ENCODE data around the gene PEPD. TPM values are rescaled to one million over a fixed set of nuclear protein-coding genes. Genes with fewer than 3 reads are reported as not detected.
A peak's percentile ranks its signal among the peaks of the same experiment; 100 is the strongest.

The PEPD gene
- total RNA-seq, 2 donors from 2014 or later, result 52.2 to 67.9 TPM

DNA sequence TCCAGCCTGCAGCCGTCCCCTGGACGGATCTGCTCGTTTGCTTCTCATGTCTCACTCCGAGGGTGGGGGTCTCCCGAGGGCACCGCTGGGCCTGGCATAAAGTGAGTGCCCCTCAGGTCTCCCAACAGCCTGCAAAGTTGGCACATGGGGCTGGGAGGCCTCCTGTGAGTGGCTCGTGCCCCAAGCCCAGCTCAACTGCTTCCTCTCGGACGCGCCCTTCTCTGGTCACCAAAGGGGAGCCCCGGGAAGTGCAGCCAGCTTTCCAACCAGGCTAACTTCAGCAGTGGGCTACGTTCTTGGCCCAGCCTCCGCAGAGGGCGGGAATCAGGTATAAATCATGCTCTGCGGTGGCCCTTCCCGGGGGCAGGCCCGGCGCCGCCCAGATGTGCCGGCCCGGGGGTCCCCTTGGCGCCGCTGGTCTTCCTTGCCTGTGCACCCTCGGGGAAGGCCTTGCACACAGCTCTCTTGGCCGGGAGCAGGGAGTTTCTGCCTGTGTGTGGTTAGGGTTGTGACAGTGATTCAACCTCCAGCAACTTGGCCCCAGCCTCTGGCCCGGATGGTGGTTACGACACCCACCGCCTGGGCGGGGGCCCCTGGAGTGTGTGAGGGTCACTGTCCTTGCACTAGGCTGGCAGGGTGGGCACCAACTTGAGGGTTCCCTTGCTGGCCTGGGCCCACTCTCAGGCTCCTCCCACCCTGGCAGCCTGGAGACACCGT is 127.4 kb downstream of the PEPD start:
- no peak overlapping the region for H3K4me3 Mint-ChIP-seq
- H3K27ac ChIP-seq (ENCODE audit: low read depth, low read length), result peak overlapping the region; percentile 24
- peaks cover 5% of the 10 kb centered on the region for H3K4me1 Mint-ChIP-seq
- H3K27me3 Mint-ChIP-seq (ENCODE audit: insufficient read depth), result no peaks in the 10 kb centered on the region
- no peaks in the 10 kb centered on the region for H3K9me3 ChIP-seq (ENCODE audit: control insufficient read depth, low read length)
- no peaks in the 10 kb centered on the region for H3K27me3 ChIP-seq (ENCODE audit: control insufficient read depth, insufficient read depth, low read length, poor library complexity, severe bottlenecking)
- H3K36me3 Mint-ChIP-seq (ENCODE audit: low read depth), result no peaks in the 10 kb centered on the region
- H3K36me3 ChIP-seq (ENCODE audit: control insufficient read depth, insufficient read depth, low read length), result no peaks in the 10 kb centered on the region
- H3K9ac ChIP-seq (ENCODE audit: extremely low read depth, low read length, poor library complexity, severe bottlenecking), result no peak overlapping the region
- H3K4me1 ChIP-seq (ENCODE audit: control insufficient read depth, insufficient read depth, low read length), result peaks cover 4% of the 10 kb centered on the region
- no peaks in the 10 kb centered on the region for H3K9me3 Mint-ChIP-seq
- no peak for DNase-seq
- 91 to 92% methylated on average over 11 to 30 of the region's 30 CpGs for WGBS, 2 experiments (ENCODE audit: insufficient coverage in 1 of 2, insufficient read length in 1 of 2)
- H3K4me3 ChIP-seq (ENCODE audit: low read length), result no peak overlapping the region
- TF ChIP-seq, protein P1, sequence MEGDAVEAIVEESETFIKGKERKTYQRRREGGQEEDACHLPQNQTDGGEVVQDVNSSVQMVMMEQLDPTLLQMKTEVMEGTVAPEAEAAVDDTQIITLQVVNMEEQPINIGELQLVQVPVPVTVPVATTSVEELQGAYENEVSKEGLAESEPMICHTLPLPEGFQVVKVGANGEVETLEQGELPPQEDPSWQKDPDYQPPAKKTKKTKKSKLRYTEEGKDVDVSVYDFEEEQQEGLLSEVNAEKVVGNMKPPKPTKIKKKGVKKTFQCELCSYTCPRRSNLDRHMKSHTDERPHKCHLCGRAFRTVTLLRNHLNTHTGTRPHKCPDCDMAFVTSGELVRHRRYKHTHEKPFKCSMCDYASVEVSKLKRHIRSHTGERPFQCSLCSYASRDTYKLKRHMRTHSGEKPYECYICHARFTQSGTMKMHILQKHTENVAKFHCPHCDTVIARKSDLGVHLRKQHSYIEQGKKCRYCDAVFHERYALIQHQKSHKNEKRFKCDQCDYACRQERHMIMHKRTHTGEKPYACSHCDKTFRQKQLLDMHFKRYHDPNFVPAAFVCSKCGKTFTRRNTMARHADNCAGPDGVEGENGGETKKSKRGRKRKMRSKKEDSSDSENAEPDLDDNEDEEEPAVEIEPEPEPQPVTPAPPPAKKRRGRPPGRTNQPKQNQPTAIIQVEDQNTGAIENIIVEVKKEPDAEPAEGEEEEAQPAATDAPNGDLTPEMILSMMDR (conservative IDR thresholded peaks at IDR 0.05), result no peak
- peak overlapping the region; percentile 56 for H3K27ac Mint-ChIP-seq

DNA sequence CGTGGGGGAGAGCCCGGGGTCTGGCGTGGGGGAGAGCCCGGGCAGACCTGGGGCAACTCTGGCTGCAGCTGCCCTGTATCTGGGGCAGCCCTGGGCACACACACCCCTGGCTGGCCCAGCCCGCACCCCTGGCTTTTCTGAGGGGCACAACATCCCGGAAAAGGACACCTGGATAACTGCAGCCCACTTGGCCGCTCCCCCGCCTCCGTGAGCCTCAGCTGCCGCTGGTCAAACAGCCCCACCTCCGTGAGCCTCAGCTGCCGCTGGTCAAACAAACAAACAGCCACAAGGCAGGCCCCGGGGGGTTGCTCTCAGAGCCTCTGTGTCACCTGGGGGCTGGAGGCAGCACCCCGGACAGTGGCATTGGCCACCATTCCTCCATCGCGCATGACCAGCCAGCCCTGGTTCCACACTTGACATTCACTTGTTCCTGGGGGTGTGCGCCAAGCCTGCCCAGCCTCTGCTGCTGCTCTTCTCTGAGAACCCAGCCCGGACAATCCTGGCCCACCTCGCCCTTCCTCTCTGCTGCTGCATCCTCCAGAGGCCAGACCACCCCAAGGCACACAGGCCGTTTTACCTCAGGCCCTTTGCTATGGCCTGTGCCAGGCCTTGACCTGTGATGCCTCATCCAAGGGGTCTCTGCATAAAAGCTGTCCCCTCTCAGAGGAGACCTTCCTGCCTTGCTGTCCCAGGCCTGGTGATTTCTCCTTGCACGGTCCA is 128.1 kb downstream of the PEPD start:
- Mint-ChIP-seq H3K27me3 (ENCODE audit: insufficient read depth) (no peaks in the 10 kb centered on the region), H3K27ac (peak overlapping the region; percentile 56), H3K36me3 (ENCODE audit: low read depth) (no peaks in the 10 kb centered on the region), H3K4me3 (no peak overlapping the region), H3K9me3 (no peaks in the 10 kb centered on the region), H3K4me1 (peaks cover 5% of the 10 kb centered on the region)
- Histone ChIP-seq H3K4me3 (ENCODE audit: low read length) (no peak overlapping the region), H3K27ac (ENCODE audit: low read depth, low read length) (no peak overlapping the region), H3K27me3 (ENCODE audit: control insufficient read depth, insufficient read depth, low read length, poor library complexity, severe bottlenecking) (no peaks in the 10 kb centered on the region), H3K9me3 (ENCODE audit: control insufficient read depth, low read length) (no peaks in the 10 kb centered on the region), H3K9ac (ENCODE audit: extremely low read depth, low read length, poor library complexity, severe bottlenecking) (no peak overlapping the region), H3K36me3 (ENCODE audit: control insufficient read depth, insufficient read depth, low read length) (no peaks in the 10 kb centered on the region), H3K4me1 (ENCODE audit: control insufficient read depth, insufficient read depth, low read length) (peaks cover 4% of the 10 kb centered on the region)
- TF ChIP-seq, protein P1 (conservative IDR thresholded peaks at IDR 0.05), result no peak
- WGBS, 2 experiments (ENCODE audit: insufficient coverage in 1 of 2, insufficient read length in 1 of 2), result 75 to 78% methylated on average over 11 to 21 of the region's 21 CpGs
- DNase-seq, result peak; percentile 66

DNA sequence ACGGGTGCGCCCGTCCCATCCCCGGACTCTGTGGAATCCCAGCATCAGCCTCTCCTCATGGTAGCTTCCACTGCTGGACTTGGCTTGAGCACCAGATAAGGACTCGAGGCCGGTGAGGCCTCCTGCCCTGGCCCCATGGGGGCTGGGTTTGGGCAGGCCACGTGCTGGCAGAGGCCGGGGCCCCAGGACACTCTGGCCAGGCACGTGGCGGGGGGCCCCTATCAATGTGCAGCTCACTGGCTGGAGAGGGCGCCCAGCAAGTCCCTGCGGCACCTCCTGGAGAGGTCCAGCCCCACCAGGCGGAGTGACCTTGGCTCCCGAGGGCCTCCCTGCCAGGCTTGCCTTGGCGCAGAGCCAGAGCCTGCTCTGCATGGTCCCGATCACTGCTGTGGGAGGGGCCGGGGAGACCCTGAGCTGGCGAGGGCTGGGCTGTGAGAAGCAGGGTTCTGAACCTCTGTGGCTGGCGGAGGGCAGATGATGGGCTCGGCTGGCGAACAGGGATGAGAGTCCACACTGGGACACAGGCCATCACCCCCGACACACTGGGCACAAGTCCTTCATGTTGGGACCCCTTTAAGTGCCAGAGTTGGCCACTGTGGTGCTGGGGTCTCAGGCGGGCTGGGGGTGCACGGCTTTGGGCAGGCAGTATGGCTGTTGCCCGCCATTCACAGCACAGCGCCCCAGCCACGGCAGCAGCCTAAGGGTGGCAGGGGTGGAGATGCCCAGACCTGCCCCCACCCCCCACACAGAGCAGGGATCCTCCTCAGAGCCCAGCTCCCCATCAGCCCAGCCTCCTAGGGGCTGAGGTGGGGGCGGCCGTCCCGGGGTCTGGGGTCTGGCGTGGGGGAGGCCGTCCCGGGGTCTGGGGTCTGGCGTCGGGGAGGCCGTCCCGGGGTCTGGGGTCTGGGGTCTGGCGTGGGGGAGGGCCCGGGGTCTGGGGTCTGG is 129.0 kb downstream of the PEPD start:
- WGBS, 2 experiments (ENCODE audit: insufficient coverage in 1 of 2, insufficient read length in 1 of 2), result 85 to 90% methylated on average over 9 to 38 of the region's 39 CpGs
- DNase-seq, result no peak
- no peak overlapping the region for H3K4me3 Mint-ChIP-seq
- TF ChIP-seq, protein P1 (conservative IDR thresholded peaks at IDR 0.05), result no peak
- no peak overlapping the region for H3K9ac ChIP-seq (ENCODE audit: extremely low read depth, low read length, poor library complexity, severe bottlenecking)
- H3K9me3 Mint-ChIP-seq, result no peaks in the 10 kb centered on the region
- H3K36me3 Mint-ChIP-seq (ENCODE audit: low read depth), result no peaks in the 10 kb centered on the region
- H3K9me3 ChIP-seq (ENCODE audit: control insufficient read depth, low read length), result no peaks in the 10 kb centered on the region
- no peak overlapping the region for H3K4me3 ChIP-seq (ENCODE audit: low read length)
- H3K36me3 ChIP-seq (ENCODE audit: control insufficient read depth, insufficient read depth, low read length), result no peaks in the 10 kb centered on the region
- H3K27me3 ChIP-seq (ENCODE audit: control insufficient read depth, insufficient read depth, low read length, poor library complexity, severe bottlenecking), result no peaks in the 10 kb centered on the region
- H3K4me1 Mint-ChIP-seq, result peaks cover 5% of the 10 kb centered on the region
- H3K4me1 ChIP-seq (ENCODE audit: control insufficient read depth, insufficient read depth, low read length), result peaks cover 4% of the 10 kb centered on the region
- no peaks in the 10 kb centered on the region for H3K27me3 Mint-ChIP-seq (ENCODE audit: insufficient read depth)
- no peak overlapping the region for H3K27ac ChIP-seq (ENCODE audit: low read depth, low read length)
- H3K27ac Mint-ChIP-seq, result no peak overlapping the region

Measured in endodermal cell (in vitro differentiated cells).